Naive B cell (primary cell): ENCODE results near the gene FAM222B. TPM values are rescaled to one million over a fixed set of nuclear protein-coding genes. Genes with fewer than 3 reads are reported as not detected.
"Not testable (repeated sequence)": the region's sequence is repeated elsewhere in the genome, so short reads cannot be mapped to it uniquely, and the experiment has no call there.

ENCODE experiments used
- ATAC-seq, 2 donors: fragments of 150-1000 bp; cut with Tn5 transposase; 2 replicates each; pipeline ENCODE4 v1.10.0; 2021; ENCODE audit warnings: low read depth in 2 of 2, mild to moderate bottlenecking in 2 of 2, moderate library complexity in 2 of 2
- DNase-seq: peaks from one replicate; pipeline ENCODE4 v3.0.0; 2022
- H3K27ac Mint-ChIP-seq, 6 donors: one replicate each; pipeline ENCODE4 v1.8.0; 2020 to 2022; ENCODE audit warnings: mild to moderate bottlenecking in 6 of 6, mixed read lengths in 6 of 6, moderate library complexity in 5 of 6, inconsistent platforms in 2 of 6
- H3K27me3 Mint-ChIP-seq, 3 donors: one replicate each; pipeline ENCODE4 v1.8.0; 2021 to 2022; ENCODE audit warnings: mixed read lengths in 3 of 3, mild to moderate bottlenecking in 1 of 3
- H3K36me3 Mint-ChIP-seq, 2 donors: one replicate each; pipeline ENCODE4 v1.8.0; 2020 to 2022; ENCODE audit warnings: mixed read lengths in 2 of 2, inconsistent platforms in 1 of 2, mild to moderate bottlenecking in 1 of 2
- H3K4me1 Mint-ChIP-seq, 3 donors: one replicate each; pipeline ENCODE4 v1.8.0; 2020 to 2022; ENCODE audit warnings: mixed read lengths in 3 of 3, inconsistent platforms in 1 of 3, mild to moderate bottlenecking in 1 of 3, moderate library complexity in 1 of 3
- H3K4me3 Mint-ChIP-seq, 8 donors: one replicate each; pipeline ENCODE4 v1.8.0; 2020 to 2022; ENCODE audit warnings: mild to moderate bottlenecking in 8 of 8, mixed read lengths in 8 of 8, moderate library complexity in 8 of 8, inconsistent platforms in 2 of 8
- H3K9me3 Mint-ChIP-seq, 7 donors: one replicate each; pipeline ENCODE4 v1.8.0; 2020 to 2022; ENCODE audit warnings: mixed read lengths in 7 of 7, mild to moderate bottlenecking in 5 of 7, inconsistent platforms in 2 of 7, moderate library complexity in 1 of 7
- polyA plus RNA-seq, 6 donors: library from polyadenylated mRNA; unstranded; fragments of 300-500 nt; fragmentation: Illumina TruSeq; gene quantifications; one replicate each; pipeline ENCODE4 v1.2.3, GENCODE V29; 2021; ENCODE audit warnings: low read depth in 6 of 6

Gene FAM222B
- polyA plus RNA-seq, 6 donors from 2014 or later = 6.6 to 19.4 (median 8.2) TPM

DNA sequence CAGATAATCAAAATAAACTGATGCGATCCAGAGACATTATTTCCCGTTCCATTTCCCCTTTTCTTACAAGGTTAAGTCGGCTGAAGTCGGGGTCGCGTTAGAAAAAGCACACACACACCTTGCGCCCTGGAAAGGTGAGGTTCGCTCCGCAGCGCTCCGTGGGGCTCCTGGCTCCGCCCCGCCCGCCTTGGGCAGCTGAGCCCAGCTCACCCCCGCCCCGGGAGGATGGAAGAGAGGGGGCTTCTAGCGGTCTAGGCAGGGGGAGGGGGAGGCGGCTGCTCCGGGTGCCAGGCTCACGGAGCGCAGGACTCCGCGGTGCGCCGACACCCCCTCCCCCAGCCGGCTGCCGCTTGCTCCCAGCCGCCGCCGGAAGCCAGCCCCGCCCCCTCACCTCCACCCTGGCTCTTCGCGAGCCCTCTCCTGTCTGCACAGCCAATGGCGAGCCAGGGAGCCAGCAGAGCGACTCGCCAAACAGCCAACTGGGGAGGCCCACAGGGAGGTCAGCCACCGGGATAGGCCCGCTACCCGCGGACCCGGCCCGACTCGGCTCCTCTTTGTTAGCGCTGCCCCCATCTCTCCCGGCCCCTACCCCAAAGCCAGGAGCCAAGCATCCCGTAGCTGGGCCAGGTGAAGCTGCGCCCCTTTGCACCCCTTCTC lies 30.4 kb downstream of the FAM222B start:
- peak overlapping the region; percentile 90 to 96 (median 92) for H3K4me3 Mint-ChIP-seq
- H3K27ac Mint-ChIP-seq = peak overlapping the region; percentile 94 to 99 (median 98)
- H3K9me3 Mint-ChIP-seq = no peaks in the 10 kb centered on the region
- H3K36me3 Mint-ChIP-seq = peaks cover 0 to 4% of the 10 kb centered on the region in 2 donors
- no peaks in the 10 kb centered on the region for H3K27me3 Mint-ChIP-seq
- DNase-seq (peak; percentile 96), ATAC-seq (peak; percentile 97 to 98)
- peaks cover 11 to 27% (median 24%) of the 10 kb centered on the region in 3 donors for H3K4me1 Mint-ChIP-seq

DNA sequence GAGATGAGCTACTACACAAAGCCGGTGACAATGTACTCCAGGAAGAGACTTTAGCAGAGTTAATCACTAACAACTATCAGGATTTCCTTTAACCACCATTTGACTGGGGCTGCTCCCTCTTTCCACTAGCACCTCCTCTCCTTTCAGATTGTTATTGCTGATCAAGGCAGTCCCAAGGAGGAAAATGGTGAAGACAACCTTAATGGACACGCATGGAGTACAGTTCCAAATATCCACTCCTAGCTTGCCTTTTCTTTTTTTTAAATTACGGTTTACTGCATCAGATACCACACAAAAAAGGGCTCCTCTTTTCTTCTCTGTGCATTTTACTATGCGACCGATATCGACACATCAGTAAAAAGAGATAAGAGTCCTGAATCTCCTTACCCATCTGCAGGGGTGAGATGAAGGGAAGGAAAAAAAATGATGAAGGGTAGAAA lies 30.9 kb downstream of the FAM222B start:
- no peak for DNase-seq
- Mint-ChIP-seq H3K27ac (peak overlapping the region in 5 of 6 donors; percentile 72 to 96 (median 86)), H3K27me3 (no peaks in the 10 kb centered on the region), H3K9me3 (no peaks in the 10 kb centered on the region), H3K4me3 (peak overlapping the region; percentile 80 to 96 (median 92)), H3K36me3 (peaks cover 0 to 4% of the 10 kb centered on the region in 2 donors), H3K4me1 (peaks cover 11 to 27% (median 24%) of the 10 kb centered on the region in 3 donors)
- no peak for ATAC-seq

DNA sequence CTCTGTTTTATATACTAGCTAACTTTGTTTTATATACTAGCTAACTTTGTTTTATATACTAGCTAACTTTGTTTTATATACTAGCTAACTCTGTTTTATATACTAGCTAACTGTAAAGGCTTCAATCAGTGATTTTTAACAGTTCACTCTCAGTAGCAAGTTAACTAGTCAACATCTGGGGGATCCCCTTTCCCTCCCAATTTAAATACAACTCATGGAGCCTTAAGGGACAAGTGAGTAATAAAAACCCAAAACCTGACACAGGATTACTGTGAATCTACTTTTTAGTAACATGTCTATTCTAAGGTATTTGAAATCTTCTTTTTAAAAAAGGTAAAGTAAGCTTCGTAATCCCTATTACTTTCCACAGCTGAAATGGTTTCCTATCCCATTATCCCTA lies 32.2 kb downstream of the FAM222B start:
- Mint-ChIP-seq H3K27ac (no peak overlapping the region), H3K27me3 (no peaks in the 10 kb centered on the region), H3K4me1 (peaks cover 11 to 27% (median 24%) of the 10 kb centered on the region in 3 donors), H3K4me3 (peak overlapping the region in 3 of 8 donors; percentile 5 to 91 (median 28)), H3K9me3 (no peaks in the 10 kb centered on the region), H3K36me3 (peaks cover 0 to 4% of the 10 kb centered on the region in 2 donors)
- no peak for DNase-seq
- no peak for ATAC-seq

DNA sequence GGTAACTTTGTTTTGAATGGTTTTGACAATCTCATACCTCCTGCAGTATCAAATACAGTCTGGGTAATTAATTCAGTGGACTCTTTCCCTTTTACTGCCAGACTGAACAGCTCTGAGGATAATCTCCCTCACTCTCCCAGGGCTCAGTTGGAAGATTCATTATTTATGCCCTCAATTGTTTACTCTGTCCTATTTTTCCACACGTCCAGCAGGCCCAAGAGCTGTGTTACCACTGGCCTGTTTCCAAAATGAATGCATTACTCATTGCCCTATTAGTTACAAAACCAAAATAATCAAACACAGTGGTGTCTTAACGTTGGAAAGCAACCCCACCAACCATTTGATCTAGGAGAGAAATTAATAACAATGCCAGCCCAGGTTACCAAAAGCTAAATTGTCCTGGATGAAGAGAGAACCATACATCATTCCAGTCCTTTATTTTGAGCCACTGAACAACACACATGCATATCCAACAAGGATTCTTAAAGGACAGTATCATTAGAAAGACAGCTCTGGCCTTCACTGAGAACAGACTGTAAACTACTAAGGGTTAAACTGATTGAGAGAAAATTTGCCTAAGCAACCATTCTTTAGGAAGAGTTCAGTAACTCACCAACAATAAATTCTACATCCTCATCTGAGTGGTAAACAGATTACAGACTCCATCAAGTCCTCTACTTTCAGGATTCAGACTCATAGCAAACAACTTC lies 34.5 kb downstream of the FAM222B start:
- Mint-ChIP-seq H3K4me1 (peaks cover 15 to 32% (median 24%) of the 10 kb centered on the region in 3 donors), H3K4me3 (peak overlapping the region in 1 of 8 donors; percentile 26), H3K9me3 (no peaks in the 10 kb centered on the region), H3K27me3 (no peaks in the 10 kb centered on the region), H3K27ac (peak overlapping the region in 5 of 6 donors; percentile 8 to 87 (median 59)), H3K36me3 (peaks cover 0 to 4% of the 10 kb centered on the region in 2 donors)
- DNase-seq (no peak), ATAC-seq (no peak)

DNA sequence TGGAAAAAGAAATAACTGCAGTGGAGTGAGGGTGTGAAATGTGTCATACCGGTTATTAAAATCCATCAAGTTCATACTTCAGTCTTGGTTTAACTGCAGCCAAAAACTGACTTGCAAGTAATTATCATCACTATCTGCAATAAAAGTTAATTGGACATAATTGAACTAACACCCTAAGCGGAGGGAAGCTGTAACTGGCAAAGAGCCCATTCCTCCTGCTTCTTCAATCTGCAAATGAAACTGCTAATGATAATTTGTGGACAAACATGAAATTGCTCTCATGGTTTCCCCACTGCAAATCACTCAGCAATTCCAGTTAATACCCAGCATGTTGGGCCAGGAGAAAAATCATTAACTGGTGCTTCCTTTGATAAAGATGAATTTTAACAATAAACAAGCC lies 46.5 kb downstream of the FAM222B start:
- peaks cover 0 to 4% of the 10 kb centered on the region in 2 donors for H3K36me3 Mint-ChIP-seq
- no peak overlapping the region for H3K4me3 Mint-ChIP-seq
- no peaks in the 10 kb centered on the region for H3K9me3 Mint-ChIP-seq
- no peak overlapping the region for H3K27ac Mint-ChIP-seq
- peaks cover 0 to 8% (median 4%) of the 10 kb centered on the region in 3 donors for H3K4me1 Mint-ChIP-seq
- H3K27me3 Mint-ChIP-seq = no peaks in the 10 kb centered on the region
- no peak for DNase-seq
- ATAC-seq = no peak

DNA sequence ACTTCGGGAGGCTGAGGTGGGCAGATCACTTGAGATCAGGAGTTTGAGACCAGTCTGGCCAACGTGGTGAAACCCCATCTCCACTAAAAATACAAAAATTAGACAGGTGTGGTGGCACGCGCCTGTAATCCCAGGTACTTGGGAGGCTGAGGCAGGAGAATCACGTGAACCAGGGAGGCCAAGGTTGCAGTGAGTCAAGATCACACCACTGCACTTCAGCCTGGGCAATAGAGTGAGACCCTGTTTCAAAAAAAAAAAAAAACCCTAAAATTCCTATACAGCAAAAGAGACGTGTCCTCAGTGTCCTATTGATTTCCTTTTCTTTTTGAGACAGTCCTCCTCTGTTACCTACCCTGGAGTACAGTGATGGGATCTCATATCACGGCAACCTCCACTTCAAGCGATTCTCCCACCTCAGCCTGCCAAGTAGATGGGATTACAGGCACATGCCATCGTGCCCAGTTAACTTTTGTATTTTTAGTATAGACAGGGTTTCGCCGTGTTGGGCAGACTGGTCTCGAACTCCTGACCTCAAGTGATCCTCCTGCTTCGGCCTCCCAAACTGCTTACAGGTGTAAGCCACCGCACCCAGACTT lies 47.6 kb downstream of the FAM222B start:
- DNase-seq, H3K4me3 Mint-ChIP-seq, H3K9me3 Mint-ChIP-seq, H3K36me3 Mint-ChIP-seq, H3K27me3 Mint-ChIP-seq, H3K4me1 Mint-ChIP-seq, ATAC-seq: not testable (repeated sequence)
- peak overlapping the region in 1 of 6 donors; percentile 69 for H3K27ac Mint-ChIP-seq

DNA sequence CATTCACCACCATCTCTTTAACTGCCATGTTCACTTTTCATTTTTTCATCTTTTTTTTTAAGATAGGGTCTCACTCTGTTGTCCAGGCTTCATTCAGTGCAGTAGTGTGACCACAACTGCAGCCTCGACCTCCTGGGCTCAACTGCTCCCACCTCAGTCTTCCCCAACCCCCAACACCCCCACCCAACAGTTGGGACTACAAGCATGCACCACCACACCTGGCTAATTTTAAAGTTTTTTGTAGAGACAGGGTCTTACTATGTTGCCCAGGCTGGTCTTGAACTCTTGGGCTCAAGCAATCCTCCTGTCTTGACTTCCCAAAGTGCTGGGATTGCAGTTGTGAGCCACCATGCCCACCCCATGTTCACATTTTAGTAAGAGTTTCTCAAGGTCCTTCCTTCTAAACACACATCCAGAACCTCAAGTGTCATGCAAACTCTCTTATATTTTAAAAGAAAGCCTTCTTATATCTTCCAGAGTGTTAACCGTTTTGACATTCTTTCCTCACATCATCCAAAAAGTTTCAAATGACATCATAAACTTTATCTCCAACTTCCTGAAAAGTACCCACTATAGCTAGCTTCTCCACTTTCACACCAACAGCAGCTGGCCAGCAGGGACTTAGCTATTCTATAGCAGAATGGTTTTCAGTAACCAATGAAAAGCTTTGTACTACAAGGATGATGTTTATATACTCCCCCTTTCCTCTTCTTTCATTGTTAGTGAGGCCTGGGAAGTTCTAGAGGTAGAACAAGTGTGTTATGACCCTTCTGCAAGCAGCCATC lies 49.5 kb downstream of the FAM222B start:
- peak overlapping the region in 1 of 6 donors; percentile 58 for H3K27ac Mint-ChIP-seq
- no peak overlapping the region for H3K4me3 Mint-ChIP-seq
- no peaks in the 10 kb centered on the region for H3K9me3 Mint-ChIP-seq
- peaks cover 0 to 9% (median 8%) of the 10 kb centered on the region in 3 donors for H3K4me1 Mint-ChIP-seq
- H3K36me3 Mint-ChIP-seq = peaks cover 0 to 4% of the 10 kb centered on the region in 2 donors
- DNase-seq = no peak
- ATAC-seq = no peak
- H3K27me3 Mint-ChIP-seq = no peaks in the 10 kb centered on the region

DNA sequence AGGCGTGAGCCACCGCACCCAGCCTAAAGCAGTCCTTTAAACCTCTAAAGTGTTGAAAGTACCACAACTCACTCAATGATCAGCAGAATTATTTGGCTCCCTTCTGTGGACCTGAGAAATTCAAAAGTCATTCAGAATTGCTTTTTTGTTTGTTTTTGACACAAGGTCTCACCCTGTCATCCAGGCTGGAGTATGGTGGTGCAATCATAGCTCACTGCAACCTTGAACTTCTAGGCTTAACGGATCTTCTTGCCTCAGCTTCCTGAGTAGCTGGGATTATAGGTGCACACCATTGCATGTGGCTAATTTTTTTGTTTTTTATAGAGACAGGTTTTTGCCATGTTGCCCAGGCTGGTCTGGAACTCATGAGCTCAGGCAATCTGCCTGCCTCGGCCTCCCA lies 54.5 kb downstream of the FAM222B start:
- Mint-ChIP-seq H3K4me3 (no peak overlapping the region), H3K27me3 (no peaks in the 10 kb centered on the region), H3K4me1 (peaks cover 0 to 6% (median 4%) of the 10 kb centered on the region in 3 donors), H3K27ac (peak overlapping the region in 2 of 6 donors; percentile 26 to 33), H3K36me3 (no peaks in the 10 kb centered on the region), H3K9me3 (no peaks in the 10 kb centered on the region)
- no peak for DNase-seq
- no peak for ATAC-seq

DNA sequence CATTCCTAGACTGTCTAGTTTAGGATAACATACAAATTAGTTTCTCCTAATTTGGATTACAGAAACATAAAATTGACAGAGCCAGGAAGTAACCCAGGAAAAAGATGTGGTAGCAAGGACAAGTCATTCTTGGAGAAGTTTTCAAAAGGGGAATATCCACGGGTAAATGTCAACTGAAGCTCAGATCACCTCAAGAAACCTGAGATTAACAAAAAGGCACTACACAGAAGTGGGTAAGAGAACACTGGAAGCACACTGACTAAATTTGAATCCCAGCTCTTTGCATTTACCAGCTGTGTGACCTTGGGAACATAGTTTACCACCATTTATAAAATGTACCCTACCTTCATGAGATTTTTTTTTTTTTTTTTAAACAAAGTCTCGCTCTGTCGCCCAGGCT lies 59.4 kb downstream of the FAM222B start:
- H3K4me1 Mint-ChIP-seq = peaks cover 10 to 29% (median 16%) of the 10 kb centered on the region in 3 donors
- peak overlapping the region in 1 of 6 donors; percentile 70 for H3K27ac Mint-ChIP-seq
- no peaks in the 10 kb centered on the region for H3K9me3 Mint-ChIP-seq
- H3K36me3 Mint-ChIP-seq = no peaks in the 10 kb centered on the region
- no peaks in the 10 kb centered on the region for H3K27me3 Mint-ChIP-seq
- H3K4me3 Mint-ChIP-seq = no peak overlapping the region
- no peak for DNase-seq
- no peak for ATAC-seq

DNA sequence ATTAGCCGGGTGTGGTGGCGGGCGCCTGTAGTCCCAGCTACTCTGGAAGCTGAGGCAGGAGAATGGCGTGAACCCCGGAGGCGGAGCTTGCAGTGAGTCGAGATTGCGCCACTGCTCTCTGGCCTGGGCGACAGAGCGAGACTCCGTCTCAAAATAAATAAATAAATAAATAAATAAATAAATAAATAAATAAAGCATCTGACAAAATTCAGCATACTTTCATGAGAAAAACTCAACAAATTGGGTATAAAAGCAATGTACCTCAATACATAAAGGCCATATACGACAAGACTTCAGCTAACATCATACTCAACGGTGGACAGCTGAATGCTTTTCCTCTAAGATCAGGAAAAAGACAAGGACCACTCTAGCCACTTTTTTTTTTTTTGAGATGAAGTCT lies 63.0 kb downstream of the FAM222B start:
- peaks cover 23 to 45% (median 32%) of the 10 kb centered on the region in 3 donors for H3K4me1 Mint-ChIP-seq
- not testable (repeated sequence) for H3K4me3 Mint-ChIP-seq, DNase-seq, H3K36me3 Mint-ChIP-seq, ATAC-seq, H3K27ac Mint-ChIP-seq, H3K9me3 Mint-ChIP-seq, H3K27me3 Mint-ChIP-seq

DNA sequence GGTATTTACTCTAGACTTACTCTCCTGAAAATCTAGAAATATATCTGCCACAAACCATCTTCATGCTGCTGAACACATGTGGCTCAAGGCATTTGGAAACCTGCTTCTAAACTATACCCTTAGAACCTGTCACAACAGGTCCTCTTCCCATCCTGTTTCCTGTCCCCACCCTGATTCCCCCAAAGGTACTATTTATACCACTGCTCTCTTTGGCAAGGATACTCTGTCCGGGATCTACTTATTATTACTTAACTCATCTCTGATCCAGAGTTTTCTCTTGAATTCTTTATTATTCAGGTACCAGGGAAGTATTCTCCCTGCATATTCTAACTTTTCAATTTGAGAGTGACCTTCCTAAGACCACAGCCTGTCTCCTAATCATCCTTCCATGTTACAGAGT lies 65.4 kb downstream of the FAM222B start:
- no peaks in the 10 kb centered on the region for H3K36me3 Mint-ChIP-seq
- H3K4me1 Mint-ChIP-seq = peaks cover 23 to 45% (median 32%) of the 10 kb centered on the region in 3 donors
- ATAC-seq (no peak), DNase-seq (no peak)
- no peak overlapping the region for H3K4me3 Mint-ChIP-seq
- no peaks in the 10 kb centered on the region for H3K27me3 Mint-ChIP-seq
- no peaks in the 10 kb centered on the region for H3K9me3 Mint-ChIP-seq
- peak overlapping the region in 4 of 6 donors; percentile 18 to 87 (median 78) for H3K27ac Mint-ChIP-seq

DNA sequence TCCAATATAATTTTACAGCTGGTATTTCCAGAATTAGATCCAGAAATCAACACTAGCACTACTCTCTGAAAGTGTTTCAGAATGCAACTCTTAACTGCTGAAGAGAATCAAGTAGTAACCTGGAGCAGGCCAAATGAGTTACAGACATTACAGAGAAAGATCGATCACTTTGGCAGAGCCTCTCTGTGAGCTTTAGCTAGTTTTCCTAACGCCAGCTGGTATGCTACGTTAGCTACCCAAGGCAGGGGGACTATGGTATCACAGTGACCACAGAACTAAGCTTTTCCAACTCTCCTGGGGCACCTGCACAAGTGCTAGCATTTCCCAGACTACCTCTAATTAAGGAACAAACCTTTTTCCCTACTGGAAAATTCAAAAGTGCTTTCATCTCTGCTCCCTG lies 68.4 kb downstream of the FAM222B start:
- Mint-ChIP-seq H3K4me3 (no peak overlapping the region), H3K36me3 (no peaks in the 10 kb centered on the region), H3K4me1 (peaks cover 19 to 23% (median 20%) of the 10 kb centered on the region in 3 donors), H3K27me3 (no peaks in the 10 kb centered on the region), H3K27ac (peak overlapping the region in 1 of 6 donors; percentile 81), H3K9me3 (no peaks in the 10 kb centered on the region)
- no peak for ATAC-seq
- DNase-seq = no peak

DNA sequence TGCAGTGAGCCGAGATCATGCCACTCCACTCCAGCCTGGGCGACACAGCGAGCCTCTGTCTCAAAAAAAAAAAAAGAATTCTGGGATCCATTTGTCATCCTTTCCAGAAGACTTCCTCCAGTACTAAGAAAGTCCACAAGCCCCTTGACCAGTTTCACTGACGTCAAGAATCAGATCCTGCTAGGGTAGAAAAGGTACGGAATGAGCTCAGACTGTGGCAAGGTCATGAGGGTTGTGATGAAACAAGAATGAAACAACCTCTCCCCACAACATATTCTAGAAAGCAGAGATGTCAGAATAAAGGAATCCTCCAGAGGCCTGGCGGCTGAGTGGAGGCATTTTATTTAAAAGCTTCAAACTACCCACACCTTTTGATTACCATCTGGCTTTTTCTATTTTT lies 68.9 kb downstream of the FAM222B start:
- Mint-ChIP-seq H3K36me3 (no peaks in the 10 kb centered on the region), H3K4me1 (peaks cover 16 to 19% (median 19%) of the 10 kb centered on the region in 3 donors), H3K27ac (peak overlapping the region in 1 of 6 donors; percentile 81), H3K27me3 (no peaks in the 10 kb centered on the region), H3K4me3 (no peak overlapping the region), H3K9me3 (no peaks in the 10 kb centered on the region)
- DNase-seq (no peak), ATAC-seq (no peak)
